KMS-11 (cell line): ENCODE measurements around the gene PDZD2.

Source experiments
- H2AFZ ChIP-seq: fragments of 200-600 bp; sonication (generic); 2 replicates; pipeline ENCODE4 v1.6.1; 2016; ENCODE audit warnings: antibody characterized with exemption, mixed run types, low read depth
- H3K27ac ChIP-seq: fragments of 200-600 bp; sonication (generic); 2 replicates; pipeline ENCODE4 v1.6.1; 2016; ENCODE audit warnings: mild to moderate bottlenecking, mixed run types
- H3K27me3 ChIP-seq: fragments of 200-600 bp; sonication (generic); 2 replicates; pipeline ENCODE4 v1.6.1; 2017; ENCODE audit warnings: mild to moderate bottlenecking, low read depth, mixed run types, moderate library complexity; ENCODE audit not compliant: insufficient read depth
- H3K36me3 ChIP-seq: fragments of 200-600 bp; sonication (generic); 2 replicates; pipeline ENCODE4 v1.6.1; 2017; ENCODE audit warnings: mild to moderate bottlenecking, mixed run types; ENCODE audit not compliant: insufficient read depth
- H3K4me1 ChIP-seq: fragments of 200-600 bp; sonication (generic); 2 replicates; pipeline ENCODE4 v1.6.1; 2016; ENCODE audit warnings: mild to moderate bottlenecking, low read depth, mixed run types; ENCODE audit not compliant: poor library complexity, severe bottlenecking
- H3K4me2 ChIP-seq: fragments of 200-600 bp; sonication (generic); 2 replicates; pipeline ENCODE4 v1.7.0; 2016; ENCODE audit warnings: mild to moderate bottlenecking, mixed run types
- H3K4me3 ChIP-seq: fragments of 200-600 bp; sonication (generic); IDR thresholded peaks from 2 replicates; pipeline ENCODE4 v1.6.1; 2017; ENCODE audit warnings: low read depth, low read length, mixed read lengths; ENCODE audit not compliant: insufficient read depth
- H3K79me2 ChIP-seq: fragments of 200-600 bp; sonication (generic); 2 replicates; pipeline ENCODE4 v1.6.1; 2016; ENCODE audit warnings: low read depth, mixed run types; ENCODE audit not compliant: insufficient read depth
- H3K9ac ChIP-seq: fragments of 200-600 bp; sonication (generic); 2 replicates; pipeline ENCODE4 v1.6.1; 2016; ENCODE audit warnings: mild to moderate bottlenecking, mixed run types
- H4K20me1 ChIP-seq: fragments of 200-600 bp; sonication (generic); 2 replicates; pipeline ENCODE4 v1.6.1; 2016; ENCODE audit warnings: mild to moderate bottlenecking, mixed run types; ENCODE audit not compliant: insufficient read depth
- CTCF ChIP-seq: fragments of 200-600 bp; sonication (generic); conservative IDR thresholded peaks from 2 replicates; pipeline ENCODE4 v1.6.1; 2017; ENCODE audit warnings: low read depth, mild to moderate bottlenecking, antibody characterized with exemption, low read length, moderate library complexity, mixed read lengths

PDZD2 gene

GRCh38 chr5:31637851-31638250 lies 1.1 kb upstream of the PDZD2 start:
- Histone ChIP-seq H3K4me2 (peak overlapping the region; percentile 76), H3K36me3 (no peaks in the 10 kb centered on the region), H3K27ac (no peak overlapping the region), H3K27me3 (no peaks in the 10 kb centered on the region), H2AFZ (no peak overlapping the region; the same call in 1 of the 2 replicates), H3K9ac (no peak overlapping the region), H4K20me1 (no peaks in the 10 kb centered on the region), H3K4me3 (no peak overlapping the region), H3K4me1 (peaks cover 6% of the 10 kb centered on the region), H3K79me2 (no peaks in the 10 kb centered on the region)
- no peak for TF ChIP-seq CTCF

- Histone ChIP-seq H3K9ac (peak overlapping the region; percentile 62; the same call in 1 of the 2 replicates), H4K20me1 (no peaks in the 10 kb centered on the region), H2AFZ (peak overlapping the region; percentile 96), H3K27ac (no peak overlapping the region), H3K36me3 (no peaks in the 10 kb centered on the region), H3K4me2 (peak overlapping the region; percentile 76), H3K79me2 (no peaks in the 10 kb centered on the region), H3K4me1 (peaks cover 6% of the 10 kb centered on the region), H3K4me3 (no peak overlapping the region), H3K27me3 (no peaks in the 10 kb centered on the region)
- TF ChIP-seq CTCF, result no peak
Measured at GRCh38 chr5:31638345-31638744, 586 bp upstream of the PDZD2 start.

GRCh38 chr5:31639481-31640411 lies 815 bp downstream of the PDZD2 start:
- no peak for TF ChIP-seq CTCF
- Histone ChIP-seq H2AFZ (no peak overlapping the region; the same call in 1 of the 2 replicates), H3K27ac (no peak overlapping the region), H3K79me2 (no peaks in the 10 kb centered on the region), H3K27me3 (no peaks in the 10 kb centered on the region), H3K4me1 (peaks cover 6% of the 10 kb centered on the region), H3K4me3 (no peak overlapping the region), H3K36me3 (no peaks in the 10 kb centered on the region), H4K20me1 (no peaks in the 10 kb centered on the region), H3K9ac (no peak overlapping the region), H3K4me2 (0 out of 2 replicates have a peak overlapping the region, but pooled peaks have one; percentile 24)

GRCh38 chr5:31640573-31640972 lies 1.6 kb downstream of the PDZD2 start:
- no peak overlapping the region for H3K9ac ChIP-seq
- TF ChIP-seq CTCF, result no peak
- no peak overlapping the region for H3K4me2 ChIP-seq
- no peak overlapping the region for H3K4me3 ChIP-seq
- H3K36me3 ChIP-seq, result no peaks in the 10 kb centered on the region
- no peak overlapping the region for H2AFZ ChIP-seq
- H3K27me3 ChIP-seq, result no peaks in the 10 kb centered on the region
- no peak overlapping the region for H3K27ac ChIP-seq
- no peaks in the 10 kb centered on the region for H4K20me1 ChIP-seq
- no peaks in the 10 kb centered on the region for H3K79me2 ChIP-seq
- peaks cover 6% of the 10 kb centered on the region for H3K4me1 ChIP-seq
